Right lung (tissue), 5 donors: ENCODE results near the gene FBXL5. TPM values are rescaled to one million over a fixed set of nuclear protein-coding genes. Genes with fewer than 3 reads are reported as not detected.
"Not testable (repeated sequence)": the region's sequence is repeated elsewhere in the genome, so short reads cannot be mapped to it uniquely, and the experiment has no call there.

Experiments
- DNase-seq, 2 donors: peaks; one replicate each; pipeline ENCODE4 v3.0.0-alpha.2; 2013
- polyA plus RNA-seq, 5 donors: library from polyadenylated mRNA; unstranded; fragments of 120-200 nt; gene quantifications; one replicate each; pipeline versions ENCODE4 v1.2.1 to v1.2.3, GENCODE V29; 2013; ENCODE audit warnings: inconsistent platforms in 1 of 5, low replicate concordance in 1 of 5; ENCODE audit not compliant: insufficient read length in 5 of 5, insufficient read depth in 1 of 5

Gene FBXL5
- polyA plus RNA-seq, 5 donors = 79.7 to 120 (median 104) TPM

DNA sequence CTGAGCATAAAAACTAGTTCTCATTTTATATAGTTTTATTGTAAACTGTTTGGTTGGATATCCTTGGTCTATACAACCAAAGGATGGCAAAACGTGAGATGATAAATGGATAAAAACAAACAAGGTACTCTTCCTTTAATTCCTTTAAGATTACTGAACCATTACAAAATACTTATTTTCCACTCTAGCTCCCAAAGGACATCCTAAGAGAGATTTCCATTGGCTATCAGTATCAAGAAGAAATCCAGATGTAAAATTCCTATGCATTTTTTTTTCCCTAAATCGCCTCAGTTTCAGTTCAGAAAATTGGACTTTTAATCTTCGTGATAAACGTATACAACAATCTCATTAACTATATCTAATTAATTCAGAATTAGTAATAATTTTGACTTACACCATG lies 2.3 kb downstream of the FBXL5 start:
- no peak for DNase-seq

DNA sequence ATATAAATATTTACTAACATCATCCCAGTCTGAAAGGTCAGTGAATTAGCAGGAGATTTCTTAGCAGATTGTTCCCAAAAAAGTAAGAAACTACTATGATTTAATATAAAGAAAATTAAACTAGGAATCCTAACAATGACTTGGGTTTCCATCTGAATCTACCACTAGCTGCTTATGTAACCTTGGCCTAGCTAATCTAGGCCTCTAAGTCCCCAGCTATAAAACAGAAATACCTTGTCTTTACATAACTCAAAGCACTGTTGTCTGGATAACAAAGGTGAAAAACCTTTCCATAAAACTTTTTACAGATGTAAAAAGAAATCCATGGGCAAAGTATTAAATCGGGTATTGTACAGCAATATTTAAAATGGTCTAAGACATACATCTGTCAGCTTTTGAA lies 3.0 kb downstream of the FBXL5 start:
- no peak for DNase-seq

DNA sequence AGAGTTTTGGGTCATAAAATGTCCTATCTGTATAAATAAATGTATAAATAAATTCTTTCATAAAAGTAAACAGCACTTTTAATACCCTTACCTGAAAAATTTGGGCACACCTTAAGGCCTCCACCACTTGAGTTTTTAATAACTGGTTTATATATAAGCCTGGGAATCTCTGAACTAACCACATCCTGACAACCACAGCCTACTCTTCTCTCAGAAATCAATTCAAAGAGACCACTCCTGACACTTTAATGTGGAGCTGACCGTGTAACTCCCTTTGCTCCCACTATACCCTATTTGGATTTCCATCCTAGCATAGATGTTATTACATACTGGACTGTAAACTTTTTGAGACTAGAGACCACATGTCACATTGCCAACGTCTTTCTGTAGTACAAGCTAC lies 3.5 kb downstream of the FBXL5 start:
- DNase-seq = no peak

DNA sequence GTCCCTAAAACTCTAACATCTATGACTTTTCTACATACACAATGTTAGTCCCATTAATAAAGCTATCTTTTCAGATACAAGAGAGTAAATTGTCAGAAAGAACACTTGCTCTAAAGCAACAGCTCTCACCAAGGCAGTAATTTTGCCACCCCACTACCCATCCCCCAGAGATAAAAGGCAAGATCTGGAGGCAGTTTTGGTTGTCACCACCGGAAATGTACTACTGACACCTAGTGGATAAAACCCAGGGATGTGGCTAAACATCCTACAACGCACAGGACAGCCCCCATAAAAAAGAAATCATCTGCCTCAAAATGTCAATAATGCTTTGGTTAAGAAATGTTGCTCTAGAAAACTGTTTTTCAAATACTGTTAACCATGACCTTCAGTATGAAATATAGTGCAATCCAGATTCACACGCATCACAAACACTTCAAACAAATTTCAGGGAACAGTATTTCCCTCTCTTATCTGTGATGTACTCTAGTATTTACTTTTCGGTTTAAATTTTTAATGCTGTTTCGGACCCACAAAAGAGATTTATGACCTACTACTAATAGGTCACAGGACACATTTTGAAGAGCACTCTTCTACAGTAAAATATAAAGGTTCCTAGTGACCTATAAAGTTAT lies 5.1 kb downstream of the FBXL5 start:
- no peak for DNase-seq

DNA sequence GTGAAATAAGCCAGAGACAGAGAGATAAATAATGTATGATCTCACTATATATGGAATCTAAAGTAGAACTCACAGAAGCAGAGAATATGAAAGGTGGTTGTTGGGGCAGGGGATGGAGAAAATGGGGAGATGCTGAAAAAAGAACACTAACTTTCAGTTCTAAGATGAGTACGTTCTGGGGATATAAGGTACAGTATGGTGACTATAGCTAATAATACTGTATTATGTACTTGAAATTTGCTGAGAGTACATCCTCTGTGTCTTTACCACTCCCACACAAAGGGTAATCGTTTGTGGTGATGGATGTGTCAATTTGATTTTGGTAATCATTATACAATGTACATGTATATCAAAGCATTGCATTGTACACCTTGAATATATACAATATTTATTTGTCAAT lies 6.6 kb downstream of the FBXL5 start:
- DNase-seq = no peak

DNA sequence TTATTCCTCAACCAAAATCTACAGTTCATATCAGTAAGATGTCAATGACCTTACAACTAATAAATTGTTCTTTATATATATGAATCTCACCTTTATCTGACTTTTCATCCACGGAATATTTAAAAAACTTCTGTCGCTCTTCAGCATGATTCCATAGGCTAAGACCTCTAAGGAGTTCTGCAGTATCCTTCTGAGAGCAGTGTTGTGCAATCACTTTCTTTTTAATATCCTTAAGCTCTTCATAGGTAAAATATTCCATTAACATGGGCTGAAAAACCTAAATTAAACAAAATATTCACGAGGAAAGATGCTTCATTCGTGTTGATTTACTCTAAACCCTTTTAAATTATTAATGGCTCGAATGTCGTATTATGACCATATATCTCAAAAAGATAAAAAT lies 16.7 kb downstream of the FBXL5 start:
- DNase-seq = no peak

DNA sequence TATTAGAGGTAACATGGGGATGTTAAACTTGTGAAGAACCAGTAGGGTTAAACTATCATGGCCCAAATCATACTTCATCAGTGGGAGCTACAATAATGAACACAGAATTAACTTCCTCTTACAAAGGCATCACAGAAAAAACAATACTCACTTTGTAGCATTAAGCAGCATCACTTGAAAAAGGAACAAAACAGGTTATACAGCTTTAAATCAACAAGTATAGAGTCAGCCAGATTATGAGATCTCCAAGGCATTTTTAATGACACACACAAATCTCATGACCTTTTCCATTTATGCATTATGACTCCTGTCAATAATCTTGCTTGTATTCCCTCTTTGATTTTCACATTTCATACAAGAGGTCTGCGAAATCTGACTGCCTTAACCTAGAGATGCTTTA lies 18.3 kb downstream of the FBXL5 start:
- DNase-seq = no peak

DNA sequence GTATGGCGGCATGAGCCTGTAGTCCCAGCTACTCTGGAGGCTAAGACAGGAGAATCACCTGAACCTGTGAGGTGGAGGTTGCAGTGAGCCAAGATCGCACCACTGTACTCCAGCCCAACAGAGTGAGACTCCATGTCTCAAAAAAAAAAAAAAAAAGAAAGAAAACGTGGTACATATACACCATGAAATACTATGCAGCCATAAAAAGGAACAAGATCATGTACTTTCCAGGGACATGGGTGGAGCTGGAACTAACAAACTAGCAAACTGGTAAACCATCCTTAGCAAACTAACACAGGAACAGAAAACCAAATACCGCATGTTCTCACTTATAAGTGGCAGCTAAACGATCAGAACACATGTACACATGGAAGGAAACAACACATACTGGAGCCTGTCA lies 37.8 kb downstream of the FBXL5 start:
- not testable (repeated sequence) for DNase-seq

DNA sequence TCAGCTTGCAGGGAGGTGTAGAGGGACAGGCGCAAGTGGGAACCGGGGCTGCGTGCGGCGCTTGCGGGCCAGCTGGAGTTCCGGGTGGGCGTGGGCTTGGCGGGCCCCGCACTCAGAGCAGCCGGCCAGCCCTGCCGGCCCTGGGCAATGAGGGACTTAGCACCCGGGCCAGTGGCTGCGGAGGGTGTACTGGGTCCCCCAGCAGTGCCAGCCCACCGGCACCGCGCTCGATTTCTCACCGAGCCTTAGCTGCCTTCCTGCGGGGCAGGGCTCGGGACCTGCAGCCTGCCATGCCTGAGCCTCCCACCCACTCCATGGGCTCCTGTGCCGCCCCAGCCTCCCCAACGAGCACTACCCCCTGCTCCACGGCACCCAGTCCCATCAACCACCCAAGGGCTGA lies 40.3 kb downstream of the FBXL5 start:
- DNase-seq = not testable (repeated sequence)

DNA sequence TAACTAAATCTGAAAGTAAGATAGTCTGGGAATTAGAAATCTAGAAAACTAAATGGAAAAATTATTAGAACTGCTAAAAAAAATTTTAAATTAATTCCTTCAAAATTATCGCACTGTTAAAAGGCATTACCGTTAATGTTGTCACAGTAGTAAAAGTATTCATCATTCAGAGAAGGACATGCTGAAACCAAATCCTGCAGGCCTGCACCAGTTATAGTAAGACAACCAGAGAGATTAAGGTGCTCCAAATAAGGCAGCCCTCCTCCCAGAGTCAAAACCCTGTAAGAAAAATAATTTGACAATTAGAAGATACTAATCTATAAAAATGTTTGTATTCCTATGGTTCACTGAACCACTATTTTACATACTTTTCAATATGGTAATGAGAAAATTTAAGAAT lies 43.0 kb downstream of the FBXL5 start:
- no peak for DNase-seq

DNA sequence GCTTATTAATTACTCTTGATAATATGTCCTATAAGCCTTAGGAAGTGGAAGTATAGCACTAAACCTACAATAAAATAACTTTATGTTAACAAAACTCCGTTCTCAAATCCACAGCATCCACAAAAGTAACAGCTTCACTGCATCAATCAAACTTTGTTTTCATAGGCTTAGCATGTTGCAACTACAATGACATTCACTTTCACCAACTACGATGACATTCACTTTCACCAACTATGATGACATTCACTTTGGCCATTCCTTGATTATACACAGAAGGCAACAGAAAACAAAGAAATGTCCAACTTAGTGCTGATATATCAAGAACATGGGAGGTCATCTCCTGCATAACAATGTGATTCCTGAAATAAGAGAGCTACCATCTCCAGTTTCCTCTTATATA lies 44.3 kb downstream of the FBXL5 start:
- no peak for DNase-seq

DNA sequence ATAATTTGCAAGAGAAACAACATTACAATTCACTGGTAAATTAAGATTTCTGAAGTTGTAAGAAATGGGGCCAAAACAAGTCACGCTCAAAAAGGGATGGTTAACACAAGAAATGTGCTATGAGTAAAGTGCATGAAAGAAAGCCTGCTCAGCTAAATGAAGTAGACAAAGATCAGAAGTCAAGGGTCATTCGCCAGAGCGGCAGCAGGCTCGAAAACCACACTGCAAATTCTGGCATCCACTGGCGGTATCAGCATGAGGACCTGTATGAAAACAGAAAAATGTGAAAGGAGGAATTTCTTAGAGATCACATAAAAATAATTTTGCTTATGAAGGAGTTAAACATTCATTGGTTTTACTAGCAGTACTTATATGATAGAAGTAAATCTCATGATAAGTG lies 49.6 kb downstream of the FBXL5 start:
- no peak for DNase-seq

DNA sequence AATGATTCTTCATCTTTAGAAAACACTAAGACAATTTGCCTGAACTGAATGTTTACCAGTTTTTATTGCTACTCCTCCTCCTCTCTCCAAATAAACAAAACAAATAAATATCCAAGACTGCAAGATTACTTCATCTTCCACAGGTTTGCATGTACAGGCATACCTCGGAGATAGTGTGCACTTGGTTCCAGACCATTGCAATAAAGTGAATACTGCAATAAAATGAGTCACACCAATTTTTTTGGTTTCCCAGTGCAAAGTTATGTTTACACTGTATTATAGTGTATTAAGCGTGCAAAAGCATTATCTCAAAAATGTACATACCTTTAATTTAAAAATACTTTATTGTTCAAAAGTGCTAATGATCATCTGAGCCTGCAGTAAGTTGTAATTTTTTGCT lies 53.3 kb downstream of the FBXL5 start:
- no peak for DNase-seq

DNA sequence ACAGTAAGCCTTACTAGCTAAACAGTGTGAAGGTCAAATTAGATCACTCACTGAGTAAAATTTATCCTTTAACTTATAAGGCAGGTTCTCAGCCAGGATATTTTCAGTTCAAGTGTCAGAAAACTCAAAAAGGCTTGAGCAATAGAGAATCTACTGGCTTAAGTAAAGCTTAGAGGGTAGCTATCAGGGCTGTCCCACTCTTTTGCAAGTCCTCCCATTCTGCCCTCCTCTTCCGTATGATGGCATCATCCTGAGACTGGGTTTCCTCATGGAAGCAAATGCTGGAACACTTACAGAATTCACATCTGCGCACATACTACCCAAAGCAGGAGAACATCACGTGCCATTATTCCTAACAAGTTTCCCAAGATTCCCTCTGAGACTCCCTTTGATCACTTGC lies 55.0 kb downstream of the FBXL5 start:
- DNase-seq = no peak

DNA sequence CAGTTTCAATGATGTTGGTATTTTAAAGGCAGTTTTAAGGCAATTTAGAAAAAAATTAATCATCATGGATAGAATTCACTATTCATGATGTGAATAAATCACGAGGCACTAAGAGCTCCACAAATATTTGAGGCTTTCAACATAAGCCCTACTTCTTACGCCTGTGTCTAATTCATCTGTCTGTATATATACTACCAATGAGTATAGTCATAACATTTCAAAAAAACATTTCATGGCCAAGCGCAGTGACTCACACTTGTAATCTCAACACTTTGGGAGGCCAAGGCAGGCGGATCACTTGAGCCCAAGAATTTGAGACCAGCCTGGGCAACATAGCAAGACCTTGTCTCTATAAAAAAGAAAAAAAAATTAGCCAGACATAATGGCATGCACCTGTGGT lies 56.5 kb downstream of the FBXL5 start:
- DNase-seq = no peak

DNA sequence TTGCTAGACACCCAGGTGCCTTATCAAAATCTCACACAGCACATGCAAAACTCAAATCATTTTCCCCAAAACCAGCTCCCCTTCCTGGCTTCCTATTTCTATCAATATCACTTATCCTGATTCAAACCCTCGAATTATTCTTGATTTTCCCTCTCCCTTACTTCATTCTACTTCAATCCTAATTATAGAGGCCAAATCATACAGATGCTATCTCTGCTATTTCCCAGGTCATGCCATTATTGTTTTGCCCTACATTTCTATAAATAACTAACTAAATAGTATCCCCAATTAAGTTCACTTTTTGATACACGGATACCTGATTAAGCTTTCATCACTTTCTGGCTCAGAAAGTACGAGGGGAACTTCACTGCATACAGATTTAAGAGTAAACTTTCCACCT lies 62.4 kb downstream of the FBXL5 start:
- no peak for DNase-seq

DNA sequence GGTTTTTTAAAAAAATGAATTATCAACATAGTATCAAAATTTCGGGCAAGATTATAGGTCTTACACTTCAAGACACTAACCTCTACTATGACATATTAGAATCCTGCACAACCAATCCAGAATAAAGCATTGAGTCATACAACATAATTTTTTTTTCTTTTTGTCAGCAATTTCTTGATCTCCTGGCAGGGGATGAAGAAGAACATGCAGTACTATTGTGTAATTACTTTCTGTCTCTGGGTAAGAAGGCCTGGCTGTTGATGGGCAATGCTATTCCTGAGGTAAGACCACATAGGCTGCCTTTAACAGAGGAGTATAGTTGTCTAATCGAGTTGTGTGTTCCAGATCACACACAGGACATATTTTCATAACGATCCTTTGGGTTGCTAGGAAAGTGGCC lies 67.5 kb downstream of the FBXL5 start:
- DNase-seq = no peak

DNA sequence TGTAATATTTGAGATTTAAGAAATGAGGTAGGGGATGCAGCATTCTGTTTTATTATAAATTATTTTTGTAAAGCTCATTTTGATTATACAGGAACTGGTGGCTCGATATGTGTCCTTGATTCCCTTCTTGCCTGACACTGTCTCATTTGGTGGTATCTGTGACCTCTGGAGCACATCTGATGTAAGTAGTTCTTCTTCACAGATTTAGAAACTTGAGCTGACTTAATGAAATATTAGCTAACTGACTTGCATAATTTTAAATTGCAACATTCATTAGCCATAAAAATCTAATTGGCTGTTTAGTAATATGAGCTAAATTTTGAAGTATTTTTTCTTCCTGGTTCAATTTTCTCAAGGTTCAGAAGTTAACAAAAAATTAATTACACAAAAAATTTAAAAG lies 69.1 kb downstream of the FBXL5 start:
- no peak for DNase-seq

DNA sequence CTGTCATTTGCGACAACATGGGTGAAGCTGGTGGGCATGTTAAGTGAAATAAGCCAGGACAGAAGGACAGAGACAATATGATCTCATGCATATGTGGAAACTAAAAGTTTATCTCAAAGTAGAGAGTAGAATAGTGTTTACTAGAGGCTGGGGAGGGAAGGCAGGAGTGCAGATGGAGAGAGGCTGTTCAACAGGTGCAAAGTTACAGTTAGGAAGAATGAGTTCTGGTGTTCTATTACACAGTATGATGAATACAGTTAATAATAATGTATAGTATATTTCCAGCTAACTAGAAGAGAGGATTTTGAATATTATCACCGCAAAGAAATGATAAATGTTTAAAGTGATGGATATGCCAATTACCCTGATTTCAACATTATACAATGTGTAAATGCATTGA lies 69.8 kb downstream of the FBXL5 start:
- no peak for DNase-seq

DNA sequence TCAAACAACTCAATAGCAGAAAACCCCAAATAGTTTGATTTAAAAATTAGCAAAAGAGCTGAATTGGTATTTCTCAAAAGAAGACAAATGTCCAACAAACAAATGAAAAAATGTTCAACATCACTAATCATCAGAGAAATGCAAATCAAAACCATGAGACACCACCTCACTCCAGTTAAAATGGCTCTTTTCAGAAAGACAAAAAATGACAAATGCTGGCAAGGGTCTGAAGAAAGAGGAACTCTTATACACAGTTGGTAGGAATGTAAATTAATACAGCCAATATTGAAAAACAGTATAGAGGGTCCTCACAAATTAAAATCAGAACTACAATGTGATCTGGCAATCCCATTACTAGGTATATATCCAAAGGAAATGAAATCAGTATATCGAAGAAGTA lies 70.4 kb downstream of the FBXL5 start:
- DNase-seq = no peak

DNA sequence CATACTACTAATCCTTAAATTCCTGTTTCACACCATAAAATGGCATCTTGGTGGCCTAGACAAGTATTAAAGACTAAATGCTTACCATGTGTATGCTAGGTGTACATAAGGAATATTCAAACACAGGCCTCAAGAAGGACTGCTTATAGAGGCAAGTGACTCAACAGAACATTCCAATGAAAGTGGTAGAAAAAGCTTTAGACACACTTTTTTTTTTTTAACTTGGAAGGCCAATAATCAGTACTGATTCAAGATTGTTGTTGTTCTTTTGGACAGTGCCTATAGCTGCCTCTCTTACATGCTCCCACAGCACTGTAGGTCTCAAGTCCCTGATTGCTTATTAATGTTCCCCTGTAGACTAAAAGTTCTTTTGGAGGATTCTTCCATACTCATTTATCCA lies 77.6 kb downstream of the FBXL5 start:
- DNase-seq = no peak

DNA sequence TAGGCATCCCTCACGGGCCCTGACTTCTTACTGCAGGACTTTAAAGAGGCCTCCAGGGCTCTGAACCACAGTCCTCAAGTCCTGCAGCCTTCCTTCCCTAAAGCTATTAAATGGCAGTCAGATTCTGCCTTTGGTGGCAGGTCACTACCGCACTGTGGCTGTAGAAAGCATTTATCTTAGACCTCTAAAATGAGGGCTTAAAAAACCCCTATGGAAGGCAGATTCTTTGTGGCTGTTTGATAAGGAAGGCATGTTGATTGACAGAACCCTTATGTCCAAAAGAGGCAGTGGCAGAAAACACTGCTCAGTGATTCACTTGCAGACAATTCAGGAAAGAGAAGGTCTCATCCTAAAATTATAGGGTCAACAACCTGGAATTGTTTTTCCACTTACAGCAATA lies 79.2 kb downstream of the FBXL5 start:
- no peak for DNase-seq

DNA sequence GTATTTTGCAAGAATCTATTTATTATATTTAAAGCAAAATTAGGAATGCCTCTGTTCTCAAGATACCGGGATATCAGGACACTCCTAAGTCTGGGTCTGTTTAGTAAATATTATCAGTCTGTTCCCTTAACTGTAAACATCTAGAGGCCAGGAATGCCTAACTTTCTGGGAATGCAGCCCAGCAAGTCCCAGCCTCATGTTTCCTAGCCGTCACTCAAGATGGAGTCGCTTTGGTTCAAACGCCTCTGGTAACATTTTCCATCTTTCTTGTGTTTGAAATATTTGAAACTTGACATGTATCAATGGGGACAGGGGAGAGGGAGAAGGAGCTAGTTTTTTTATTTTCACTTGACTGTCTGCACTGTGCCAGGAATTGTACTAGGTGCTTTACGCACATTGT lies 85.4 kb downstream of the FBXL5 start:
- no peak for DNase-seq

DNA sequence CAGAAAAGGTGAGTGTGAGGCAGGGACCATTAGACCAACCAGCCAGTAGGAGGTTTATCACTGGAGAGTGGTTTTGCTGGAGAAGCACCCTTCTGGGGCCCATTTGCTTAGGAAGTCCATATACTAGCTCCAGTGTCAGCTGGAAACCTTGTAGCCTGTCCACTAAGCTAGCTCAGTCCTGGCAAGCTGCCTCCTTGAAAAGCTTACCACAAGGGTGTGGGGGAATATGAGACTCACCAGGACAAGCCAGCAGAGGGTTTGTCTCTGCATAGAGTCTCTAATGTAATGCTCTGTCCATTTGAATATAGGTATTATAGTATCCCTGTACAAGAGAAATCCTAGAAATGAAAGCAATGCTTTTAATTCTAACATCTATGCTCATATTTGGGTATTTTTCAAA lies 86.3 kb downstream of the FBXL5 start:
- DNase-seq = no peak

DNA sequence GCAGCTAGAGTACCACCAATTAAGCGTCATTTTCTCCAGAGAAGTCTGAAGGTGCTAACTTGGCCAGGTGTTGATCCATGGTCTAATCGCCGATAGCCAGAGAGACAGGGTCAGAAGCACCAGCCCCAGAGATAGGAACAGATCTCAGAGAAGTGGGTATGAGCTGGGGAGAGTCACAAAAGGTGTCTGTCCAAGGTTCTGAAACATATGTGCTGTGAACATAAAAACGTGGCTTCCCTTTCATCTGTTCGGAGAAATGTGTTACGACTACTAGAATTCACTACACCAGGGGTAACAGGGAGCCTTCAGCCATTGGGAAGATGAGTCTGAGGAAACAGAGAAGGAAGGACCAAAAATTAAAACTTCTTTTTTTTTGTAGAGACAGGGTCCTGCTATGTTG lies 91.3 kb downstream of the FBXL5 start:
- DNase-seq = no peak
